Measurements from ENCODE around the gene OTUD5.
A peak's percentile ranks its signal among the peaks of the same experiment; 100 is the strongest.

Gene OTUD5

DNA sequence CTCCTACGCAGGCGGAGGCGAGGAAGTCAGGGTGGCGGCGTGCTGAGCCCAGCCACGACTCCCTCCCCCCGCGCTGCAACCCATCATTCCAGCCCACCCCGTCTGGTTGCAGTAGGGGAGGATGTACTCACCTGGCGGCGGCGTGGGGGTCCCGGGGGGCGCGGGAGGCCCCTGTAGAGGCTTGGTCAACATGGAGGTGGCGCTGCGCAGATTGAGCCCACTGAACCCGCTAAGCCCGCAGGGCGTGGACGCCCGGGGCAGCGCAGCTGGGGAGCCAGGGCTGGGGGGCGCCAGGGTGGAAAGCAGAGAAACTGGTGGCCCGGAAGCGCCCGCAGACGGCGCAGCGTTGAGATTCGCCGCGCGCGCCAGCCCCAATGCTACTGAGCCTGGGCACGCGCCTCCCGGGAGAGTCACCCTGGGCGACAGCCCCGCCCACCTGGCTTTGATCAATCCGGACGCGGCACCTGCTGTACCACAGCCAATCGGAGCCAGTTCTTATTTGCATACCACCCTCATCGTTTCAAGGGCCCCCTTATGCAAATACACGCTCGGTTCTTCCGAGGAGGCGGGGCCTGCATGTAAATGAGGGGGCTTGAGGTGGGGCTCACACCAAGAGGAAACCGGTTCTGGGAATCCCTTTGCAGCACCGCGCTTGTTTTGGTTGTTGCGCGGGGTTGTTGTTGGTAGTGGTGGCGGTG, 38.6 kb downstream of the OTUD5 start, which contains the start of gene PIM2:
TSS of gene PIM2 (minus strand) at position 382 of the 698 bp plus-strand sequence. CDS start at position 192, 190 bp downstream.
- peak within 1 kb of the TSS; percentile 75 for H3K4me2 ChIP-seq (ENCODE audit: low read length)
- no peak within 1 kb of the TSS for H2AFZ ChIP-seq (ENCODE audit: low read length)
- peak within 1 kb of the TSS; percentile 99 for H3K4me3 ChIP-seq (ENCODE audit: low read depth, low read length, poor library complexity, severe bottlenecking)
- H3K9ac ChIP-seq (ENCODE audit: low read length): peak within 1 kb of the TSS; percentile 100
- H3K27me3 ChIP-seq (ENCODE audit: insufficient read depth, low read length): no peaks in the 10 kb centered on the region
- H3K4me1 ChIP-seq (ENCODE audit: insufficient read depth, low read length, severe bottlenecking): peaks cover 54% of the 10 kb centered on the region
- peaks cover 54% of the 10 kb centered on the region for H3K36me3 ChIP-seq (ENCODE audit: insufficient read depth, low read length)
- TF ChIP-seq EZH2 (IDR thresholded peaks at IDR 0.05; ENCODE audit: borderline replicate concordance, low read length): no peak
- no peak for TF ChIP-seq CTCF (IDR thresholded peaks at IDR 0.05; ENCODE audit: low read length)
- no peaks in the 10 kb centered on the region for H4K20me1 ChIP-seq (ENCODE audit: insufficient read depth, low read length)
- H3K9me2 ChIP-seq (ENCODE audit: low read depth, low read length): no peaks in the 10 kb centered on the region
- peak within 1 kb of the TSS; percentile 93 for H3K27ac ChIP-seq (ENCODE audit: low read depth, low read length, poor library complexity, severe bottlenecking)
- no peaks in the 10 kb centered on the region for H3F3A ChIP-seq (ENCODE audit: insufficient read depth, low read length)
- H3K9me3 ChIP-seq (ENCODE audit: low read length): no peaks in the 10 kb centered on the region
- H3K79me2 ChIP-seq (ENCODE audit: insufficient read depth, low read length): peaks cover 15% of the 10 kb centered on the region; the same call in 1 of the 2 replicates

DNA sequence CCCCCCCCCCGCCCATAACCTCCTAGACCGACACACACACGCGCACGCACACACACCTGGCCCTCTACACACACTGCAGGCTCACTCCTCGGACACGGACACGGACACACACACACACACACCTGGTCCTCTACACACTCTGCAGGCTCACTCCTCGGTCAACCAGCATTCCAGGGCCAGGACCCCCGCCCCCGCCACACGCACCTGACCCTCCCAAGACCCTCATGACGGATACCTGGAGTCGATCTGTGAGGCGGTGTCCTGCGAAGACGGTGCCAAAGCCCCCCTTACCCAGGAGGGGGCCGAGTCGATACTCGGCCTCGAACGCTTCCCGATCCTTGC, 39.1 kb downstream of the OTUD5 start:
- no peaks in the 10 kb centered on the region for H3F3A ChIP-seq (ENCODE audit: insufficient read depth, low read length)
- peak overlapping the region; percentile 100 for H3K9ac ChIP-seq (ENCODE audit: low read length)

DNA sequence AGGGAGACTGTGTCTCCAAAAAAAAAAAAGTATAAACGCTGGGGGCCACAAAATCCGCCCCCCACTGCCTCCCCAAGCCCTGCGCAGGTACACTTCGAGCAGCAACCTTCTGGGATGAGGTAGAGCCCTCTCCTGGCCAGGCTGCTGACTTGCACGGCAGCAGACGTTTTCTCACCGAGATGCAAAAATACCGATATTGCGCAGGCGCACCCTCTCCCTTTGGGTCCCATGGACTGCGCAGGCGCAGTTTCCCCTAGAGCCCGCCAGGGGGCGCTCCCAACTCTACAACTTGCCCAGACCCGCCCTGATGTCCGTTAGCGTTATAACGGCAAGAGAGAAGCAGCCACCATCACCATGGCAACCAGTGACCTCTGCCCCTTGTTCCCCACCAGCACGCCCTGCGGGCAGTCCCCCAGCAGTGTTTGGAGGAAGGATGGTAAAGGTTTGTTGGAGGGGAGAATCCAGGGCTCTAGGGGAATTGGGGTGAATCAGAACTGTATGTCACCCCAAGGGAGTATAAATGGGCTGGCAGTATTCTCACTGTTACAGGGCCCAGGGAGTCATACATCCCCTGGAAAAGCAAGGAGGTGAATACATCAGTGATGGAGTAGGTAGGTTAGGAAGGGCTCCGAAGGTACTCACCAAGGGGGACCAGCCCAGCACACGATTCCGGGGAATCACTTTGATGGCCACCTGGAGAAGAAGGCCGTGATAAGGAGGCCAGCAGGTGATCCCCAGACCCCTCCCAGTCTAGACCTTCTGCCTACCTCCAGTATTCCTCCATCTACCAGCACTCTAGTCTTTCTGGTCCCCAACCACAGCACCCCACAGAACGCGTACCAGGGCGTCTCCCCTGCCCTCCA, 40.0 kb downstream of the OTUD5 start:
- H3K27me3 ChIP-seq (ENCODE audit: insufficient read depth, low read length): no peaks in the 10 kb centered on the region
- H3K4me3 ChIP-seq (ENCODE audit: low read depth, low read length, poor library complexity, severe bottlenecking): peak overlapping the region; percentile 99
- no peak overlapping the region for H2AFZ ChIP-seq (ENCODE audit: low read length)
- peaks cover 63% of the 10 kb centered on the region for H3K4me1 ChIP-seq (ENCODE audit: insufficient read depth, low read length, severe bottlenecking)
- H3K4me2 ChIP-seq (ENCODE audit: low read length): peak overlapping the region; percentile 75
- peak overlapping the region; percentile 100 for H3K9ac ChIP-seq (ENCODE audit: low read length)
- H3F3A ChIP-seq (ENCODE audit: insufficient read depth, low read length): 0 out of 2 replicates have a peak, but pooled peaks cover 2% of the 10 kb centered on the region
- H3K36me3 ChIP-seq (ENCODE audit: insufficient read depth, low read length): peaks cover 60% of the 10 kb centered on the region
- no peaks in the 10 kb centered on the region for H3K9me2 ChIP-seq (ENCODE audit: low read depth, low read length)
- H3K27ac ChIP-seq (ENCODE audit: low read depth, low read length, poor library complexity, severe bottlenecking): peak overlapping the region; percentile 93
- H3K79me2 ChIP-seq (ENCODE audit: insufficient read depth, low read length): peaks cover 15% of the 10 kb centered on the region; the same call in 1 of the 2 replicates
- H3K9me3 ChIP-seq (ENCODE audit: low read length): no peaks in the 10 kb centered on the region
- H4K20me1 ChIP-seq (ENCODE audit: insufficient read depth, low read length): no peaks in the 10 kb centered on the region
- TF ChIP-seq CTCF (IDR thresholded peaks at IDR 0.05; ENCODE audit: low read length): peak; percentile 85
- TF ChIP-seq EZH2 (IDR thresholded peaks at IDR 0.05; ENCODE audit: borderline replicate concordance, low read length): no peak

More for the DNA sequence above, 39.1 kb downstream of the OTUD5 start:
- Histone ChIP-seq H3K27me3 (ENCODE audit: insufficient read depth, low read length) (no peaks in the 10 kb centered on the region), H3K4me2 (ENCODE audit: low read length) (peak overlapping the region; percentile 75), H3K4me1 (ENCODE audit: insufficient read depth, low read length, severe bottlenecking) (peaks cover 56% of the 10 kb centered on the region), H3K36me3 (ENCODE audit: insufficient read depth, low read length) (peaks cover 59% of the 10 kb centered on the region), H3K9me3 (ENCODE audit: low read length) (no peaks in the 10 kb centered on the region), H3K4me3 (ENCODE audit: low read depth, low read length, poor library complexity, severe bottlenecking) (peak overlapping the region; percentile 99), H3K27ac (ENCODE audit: low read depth, low read length, poor library complexity, severe bottlenecking) (peak overlapping the region; percentile 93), H2AFZ (ENCODE audit: low read length) (no peak overlapping the region), H4K20me1 (ENCODE audit: insufficient read depth, low read length) (no peaks in the 10 kb centered on the region), H3K9me2 (ENCODE audit: low read depth, low read length) (no peaks in the 10 kb centered on the region), H3K79me2 (ENCODE audit: insufficient read depth, low read length) (peaks cover 15% of the 10 kb centered on the region; the same call in 1 of the 2 replicates)
- TF ChIP-seq CTCF (IDR thresholded peaks at IDR 0.05; ENCODE audit: low read length) (no peak), EZH2 (IDR thresholded peaks at IDR 0.05; ENCODE audit: borderline replicate concordance, low read length) (no peak)
